K562 (cell line): ENCODE measurements around the gene CDH8. TPM values are rescaled to one million over a fixed set of nuclear protein-coding genes. Genes with fewer than 3 reads are reported as not detected.

ENCODE experiments used
- ATAC-seq: fragments of 200-7000 bp; cut with Tn5 transposase; 3 replicates; pipeline ENCODE4 v1.9.1; 2020; ENCODE audit warnings: moderate library complexity
- BruUV-seq: library from RNA; stranded (reverse); fragments of 400-500 nt; replicated peaks from 2 replicates; lab custom pipeline; 2021; lab: Mats Ljungman, UMichigan
- CTCF ChIA-PET: fragments of 300-600 bp; formaldehyde crosslinking; extraction: SDS; loops from one replicate; lab custom pipeline; 2021; ENCODE audit warnings: low intra/inter-chr PET ratio; lab: Yijun Ruan, JAX
- POLR2A ChIA-PET: fragments of 300-600, 350-650 bp; sonication (Branson Sonifier 250); formaldehyde crosslinking; extraction: SDS; loops from one replicate; lab custom pipeline; 2021; ENCODE audit warnings: antibody characterized with exemption, inconsistent platforms; lab: Yijun Ruan, JAX
- DNase-seq, 4 experiments: peaks; one replicate each; pipeline versions ENCODE4 v3.0.0 to v3.0.0-alpha.2; 2011 to 2018; ENCODE audit warnings: low spot score in 3 of 4, mixed read lengths in 3 of 4; ENCODE audit errors: extremely low read depth in 1 of 4
- FAIRE-seq: peaks from 2 replicates; lab custom pipeline; 2011; peaks lifted over from hg19 to GRCh38; lab: Jason Lieb, UNC
- H2AFZ ChIP-seq: 2 replicates; pipeline ENCODE4 v1.6.0; 2011; ENCODE audit warnings: low read depth, low read length, control low read depth, inconsistent platforms
- H3K27ac ChIP-seq: fragments of 200-600 bp; 3 replicates; pipeline ENCODE4 v1.8.0; 2011; ENCODE audit warnings: low read depth, mild to moderate bottlenecking, control low read depth, inconsistent platforms, low read length, moderate library complexity, mixed read lengths; ENCODE audit errors: extremely low read depth
- H3K27me3 ChIP-seq, 2 experiments: fragments of 300-600 bp in 1 of 2; 2 replicates in 1 of 2; 3 replicates in 1 of 2; pipeline versions ENCODE4 v1.6.0 to v1.8.0; 2011; ENCODE audit warnings: inconsistent platforms in 2 of 2, low read length in 2 of 2, mild to moderate bottlenecking in 1 of 2, mixed read lengths in 1 of 2, moderate library complexity in 1 of 2; ENCODE audit not compliant: control insufficient read depth in 2 of 2, insufficient read depth in 2 of 2
- H3K36me3 ChIP-seq: fragments of 300-600 bp; 3 replicates; pipeline ENCODE4 v1.8.0; 2011; ENCODE audit warnings: mild to moderate bottlenecking, low read length, inconsistent platforms; ENCODE audit not compliant: control insufficient read depth, insufficient read depth
- H3K4me1 ChIP-seq, 2 experiments: fragments of 200-600 bp in 1 of 2; replicated peaks in 1 of 2; 2 replicates in 1 of 2; 3 replicates in 1 of 2; pipeline versions ENCODE4 v1.5.1 to v1.8.0; 2011; ENCODE audit warnings: inconsistent platforms in 2 of 2, low read length in 2 of 2, mild to moderate bottlenecking in 1 of 2, mixed read lengths in 1 of 2, moderate library complexity in 1 of 2; ENCODE audit not compliant: control insufficient read depth in 2 of 2, insufficient read depth in 2 of 2
- H3K4me2 ChIP-seq: 2 replicates; pipeline ENCODE4 v1.6.1; 2011; ENCODE audit warnings: low read length, control low read depth, inconsistent platforms, mixed read lengths; ENCODE audit not compliant: insufficient read depth
- H3K4me3 ChIP-seq: fragments of 200-600 bp; sonication (generic), shearing (Covaris generic); 2 replicates; pipeline ENCODE4 v1.5.1; 2016; ENCODE audit warnings: control low read depth, inconsistent platforms
- H3K79me2 ChIP-seq: fragments of 200-600 bp; 3 replicates; pipeline ENCODE4 v1.8.0; 2011; ENCODE audit warnings: low read length, inconsistent platforms; ENCODE audit not compliant: control insufficient read depth, insufficient read depth
- H3K9ac ChIP-seq, 2 experiments: 2 replicates each; pipeline versions ENCODE4 v1.6.0 to v1.6.1; 2011; ENCODE audit warnings: low read depth in 2 of 2, low read length in 2 of 2, control low read depth in 1 of 2, inconsistent platforms in 1 of 2, mild to moderate bottlenecking in 1 of 2, mixed read lengths in 1 of 2; ENCODE audit not compliant: insufficient read depth in 1 of 2
- H3K9me1 ChIP-seq: one replicate; pipeline ENCODE4 v1.6.0; 2011; ENCODE audit warnings: inconsistent platforms, mild to moderate bottlenecking, low read length, moderate library complexity; ENCODE audit not compliant: control insufficient read depth, insufficient read depth
- H3K9me3 ChIP-seq: replicated peaks from 2 replicates; pipeline ENCODE4 v1.5.1; 2011; ENCODE audit warnings: low read depth, low read length, inconsistent platforms; ENCODE audit not compliant: control insufficient read depth, insufficient read depth
- H4K20me1 ChIP-seq: replicated peaks from 2 replicates; pipeline ENCODE4 v1.6.1; 2011; ENCODE audit warnings: low read length, inconsistent platforms, mixed read lengths; ENCODE audit not compliant: control insufficient read depth, insufficient read depth
- BDP1 ChIP-seq: IDR thresholded peaks from 3 replicates; pipeline ENCODE4 v1.6.1; 2011; ENCODE audit not compliant: insufficient read length, insufficient read depth
- CHCHD3 ChIP-seq: fragments of 250-450 bp; sonication (Bioruptor Pico); IDR thresholded peaks from 2 replicates; pipeline ENCODE4 v2.1.2; 2022; ENCODE audit warnings: mild to moderate bottlenecking
- DIDO1 ChIP-seq: fragments of 450-650 bp; IDR thresholded peaks from 2 replicates; pipeline ENCODE4 v1.6.1; 2016; ENCODE audit warnings: low read depth, missing biosample characterization, missing genetic modification characterization
- DMBX1 ChIP-seq: fragments of 250-450 bp; sonication (Bioruptor Pico); IDR thresholded peaks from 2 replicates; pipeline ENCODE4 v1.8.0; 2022; ENCODE audit warnings: inconsistent platforms, mild to moderate bottlenecking, moderate library complexity, borderline replicate concordance
- FOSL1 ChIP-seq: fragments of 200-800 bp; sonication (Bioruptor generic); conservative IDR thresholded peaks from 2 replicates; pipeline ENCODE4 v1.6.1; 2016; ENCODE audit warnings: missing genetic modification characterization, missing compliant biosample characterization
- HMG20A ChIP-seq: fragments of 450-650 bp; formaldehyde crosslinking; conservative IDR thresholded peaks from 2 replicates; pipeline ENCODE4 v1.4.0; 2020; ENCODE audit warnings: mild to moderate bottlenecking, mixed read lengths
- RBFOX2 ChIP-seq: fragments of 200-400 bp; formaldehyde crosslinking; IDR thresholded peaks from 2 replicates; pipeline ENCODE4 v1.6.1; 2017; ENCODE audit warnings: low read depth, mild to moderate bottlenecking, low read length, moderate library complexity
- U2AF2 ChIP-seq: fragments of 200-400 bp; formaldehyde crosslinking; optimal IDR thresholded peaks from 2 replicates; pipeline ENCODE3; 2017; ENCODE audit warnings: low read depth, mild to moderate bottlenecking, low read length
- ZNF212 ChIP-seq: fragments of 450-650 bp; formaldehyde crosslinking; IDR thresholded peaks from 2 replicates; pipeline ENCODE4 v1.4.0; 2020; ENCODE audit warnings: mild to moderate bottlenecking
- ZNF239 ChIP-seq: fragments of 250-450 bp; sonication (Bioruptor Pico); IDR thresholded peaks from 2 replicates; pipeline ENCODE4 v1.4.0; 2020; ENCODE audit warnings: mild to moderate bottlenecking
- ZNF311 ChIP-seq: fragments of 250-450 bp; sonication (Bioruptor Pico); IDR thresholded peaks from 2 replicates; pipeline ENCODE4 v1.4.0; 2020; ENCODE audit warnings: mild to moderate bottlenecking, moderate library complexity
- WGBS: fragments of 100-300 bp; shearing (Covaris generic); methylation state at CpG from one replicate; pipeline ENCODE4 v1.1.6; 2016; ENCODE audit warnings: low coverage, mixed read lengths; ENCODE audit not compliant: insufficient coverage; ENCODE audit errors: missing lambda C conversion rate; 5-methylcytosine and 5-hydroxymethylcytosine counted together
- in situ Hi-C: fragments of 300-500 bp; cut with MboI; formaldehyde crosslinking; loops from 4 replicates; pipeline ENCODE4 v1.15.0; 2018; ENCODE audit warnings: inconsistent platforms, mixed read lengths
- intact Hi-C: fragments of 100-400 bp; cut with micrococcal nuclease; formaldehyde crosslinking; loops from 2 replicates; pipeline ENCODE4 v1.14.2; 2022
- polyA plus RNA-seq, 8 experiments: library from polyadenylated mRNA; depleted of rRNA in 4 of 8; stranded (reverse) in 5 of 8; unstranded in 3 of 8; fragments of >200 nt; fragmentation: Nextera tagmentation in 2 of 8; fragmentation: Illumina TruSeq in 1 of 8; extraction: Ambion mirVana in 2 of 8; extraction: Trizol in 1 of 8; gene quantifications; 2 replicates each; pipeline versions ENCODE4 v1.2.1 to v1.2.3, GENCODE V29; 2011 to 2014; ENCODE audit warnings: inconsistent platforms in 1 of 8, missing spikeins in 1 of 8
- total RNA-seq, 7 experiments: library from RNA; depleted of rRNA in 6 of 7; stranded (reverse); fragments of >200 nt in 6 of 7; fragmentation: Illumina TruSeq in 2 of 7; extraction: Trizol in 2 of 7; gene quantifications; 2 replicates each; pipeline versions ENCODE4 v1.2.1 to v1.2.3, GENCODE V29; 2011 to 2021; ENCODE audit warnings: low replicate concordance in 1 of 7
- TF ChIP-seq, protein P1 (sequence below): fragments of 450-650 bp; IDR thresholded peaks from 2 replicates; pipeline ENCODE4 v1.6.1; 2016; ENCODE audit warnings: borderline replicate concordance
- TF ChIP-seq, protein P2 (sequence below): fragments of 250-450 bp; sonication (Bioruptor Pico); IDR thresholded peaks from 2 replicates; pipeline ENCODE4 v1.8.0; 2022; ENCODE audit warnings: inconsistent platforms
- TF ChIP-seq, protein P3 (sequence below): IDR thresholded peaks from 2 replicates; pipeline ENCODE4 v1.6.1; 2011; ENCODE audit not compliant: insufficient read length; ENCODE audit errors: extremely low read depth

Gene CDH8
- total and polyA plus RNA-seq, 9 of the 15 experiments (the other 6 are each of a cell fraction or from before 2014, with no cell fraction given), result 0.22 to 1.4 (median 0.42) TPM; not detected in 4

DNA sequence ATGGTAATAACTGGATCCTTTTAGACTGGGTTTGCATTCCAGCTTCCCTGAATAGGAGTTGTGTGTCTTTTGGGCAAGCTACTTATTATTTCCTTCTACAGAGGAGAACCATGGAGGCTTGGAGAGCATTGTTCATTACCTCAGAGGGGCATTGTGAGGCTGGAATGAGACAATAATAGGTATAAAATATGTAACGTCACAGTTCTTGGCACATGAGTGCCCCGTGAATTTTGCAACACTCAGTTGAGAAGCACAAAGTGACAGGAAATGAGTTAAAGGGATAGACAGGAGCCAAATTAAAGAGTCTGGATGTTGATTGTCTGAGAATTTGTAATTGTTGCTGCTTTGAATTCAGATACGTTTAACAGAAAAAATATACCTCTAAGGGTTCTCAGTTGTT lies 92.2 kb downstream of the CDH8 start (continued):
- no peak for TF ChIP-seq ZNF212 (CRISPR knock-in tag)
- TF ChIP-seq ZNF311, result no peak

DNA sequence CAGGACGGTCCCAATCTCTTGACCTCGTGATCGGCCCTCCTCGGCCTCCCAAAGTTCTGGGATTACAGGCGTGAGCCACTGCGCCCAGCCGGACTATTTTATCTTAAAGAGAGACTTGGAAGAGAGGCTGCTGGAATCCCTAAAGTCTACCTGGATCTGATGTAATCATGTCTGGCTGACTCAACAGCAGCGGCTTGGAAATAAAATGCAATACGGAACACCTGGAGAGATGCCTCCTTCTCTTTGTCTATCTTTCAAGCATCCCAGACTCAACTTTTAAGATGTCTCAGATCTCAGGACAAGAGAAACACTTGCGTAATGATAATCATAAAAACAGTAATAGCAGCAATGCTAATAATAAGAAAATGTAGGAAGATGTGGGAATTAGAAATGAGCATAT lies 95.6 kb downstream of the CDH8 start:
- no TSS peak for BruUV-seq
- DNase-seq, result no peak
- Histone ChIP-seq H2AFZ (no peak overlapping the region), H3K27me3 (no peaks in the 10 kb centered on the region), H3K4me2 (no peak overlapping the region), H4K20me1 (no peaks in the 10 kb centered on the region), H3K79me2 (no peaks in the 10 kb centered on the region), H3K9me3 (no peaks in the 10 kb centered on the region; the same call in 1 of the 2 replicates), H3K36me3 (no peaks in the 10 kb centered on the region), H3K4me1 (no peaks in the 10 kb centered on the region), H3K4me3 (no peak overlapping the region), H3K9ac (no peak overlapping the region), H3K27ac (no peak overlapping the region), H3K9me1 (no peaks in the 10 kb centered on the region)
- CTCF ChIA-PET, result no interaction called here
- FAIRE-seq, result no peak
- POLR2A ChIA-PET, result no interaction called here
- ATAC-seq, result no peak
- under 1% methylated on average over 10 of the region's 10 CpGs for WGBS
- intact Hi-C loops, result no loop called here
- in situ Hi-C loops, result no loop called here
- TF ChIP-seq RBFOX2 (no peak), FOSL1 (tag) (no peak), ZNF239 (no peak), U2AF2 (no peak), DMBX1 (CRISPR knock-in tag) (no peak), DIDO1 (tag) (no peak), CHCHD3 (CRISPR knock-in tag) (no peak), BDP1 (no peak), HMG20A (CRISPR knock-in tag) (no peak)
- TF ChIP-seq, protein P1, sequence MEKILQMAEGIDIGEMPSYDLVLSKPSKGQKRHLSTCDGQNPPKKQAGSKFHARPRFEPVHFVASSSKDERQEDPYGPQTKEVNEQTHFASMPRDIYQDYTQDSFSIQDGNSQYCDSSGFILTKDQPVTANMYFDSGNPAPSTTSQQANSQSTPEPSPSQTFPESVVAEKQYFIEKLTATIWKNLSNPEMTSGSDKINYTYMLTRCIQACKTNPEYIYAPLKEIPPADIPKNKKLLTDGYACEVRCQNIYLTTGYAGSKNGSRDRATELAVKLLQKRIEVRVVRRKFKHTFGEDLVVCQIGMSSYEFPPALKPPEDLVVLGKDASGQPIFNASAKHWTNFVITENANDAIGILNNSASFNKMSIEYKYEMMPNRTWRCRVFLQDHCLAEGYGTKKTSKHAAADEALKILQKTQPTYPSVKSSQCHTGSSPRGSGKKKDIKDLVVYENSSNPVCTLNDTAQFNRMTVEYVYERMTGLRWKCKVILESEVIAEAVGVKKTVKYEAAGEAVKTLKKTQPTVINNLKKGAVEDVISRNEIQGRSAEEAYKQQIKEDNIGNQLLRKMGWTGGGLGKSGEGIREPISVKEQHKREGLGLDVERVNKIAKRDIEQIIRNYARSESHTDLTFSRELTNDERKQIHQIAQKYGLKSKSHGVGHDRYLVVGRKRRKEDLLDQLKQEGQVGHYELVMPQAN, result no peak
- TF ChIP-seq, protein P2, sequence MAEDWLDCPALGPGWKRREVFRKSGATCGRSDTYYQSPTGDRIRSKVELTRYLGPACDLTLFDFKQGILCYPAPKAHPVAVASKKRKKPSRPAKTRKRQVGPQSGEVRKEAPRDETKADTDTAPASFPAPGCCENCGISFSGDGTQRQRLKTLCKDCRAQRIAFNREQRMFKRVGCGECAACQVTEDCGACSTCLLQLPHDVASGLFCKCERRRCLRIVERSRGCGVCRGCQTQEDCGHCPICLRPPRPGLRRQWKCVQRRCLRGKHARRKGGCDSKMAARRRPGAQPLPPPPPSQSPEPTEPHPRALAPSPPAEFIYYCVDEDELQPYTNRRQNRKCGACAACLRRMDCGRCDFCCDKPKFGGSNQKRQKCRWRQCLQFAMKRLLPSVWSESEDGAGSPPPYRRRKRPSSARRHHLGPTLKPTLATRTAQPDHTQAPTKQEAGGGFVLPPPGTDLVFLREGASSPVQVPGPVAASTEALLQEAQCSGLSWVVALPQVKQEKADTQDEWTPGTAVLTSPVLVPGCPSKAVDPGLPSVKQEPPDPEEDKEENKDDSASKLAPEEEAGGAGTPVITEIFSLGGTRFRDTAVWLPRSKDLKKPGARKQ (CRISPR knock-in tag), result no peak
- TF ChIP-seq, protein P3, sequence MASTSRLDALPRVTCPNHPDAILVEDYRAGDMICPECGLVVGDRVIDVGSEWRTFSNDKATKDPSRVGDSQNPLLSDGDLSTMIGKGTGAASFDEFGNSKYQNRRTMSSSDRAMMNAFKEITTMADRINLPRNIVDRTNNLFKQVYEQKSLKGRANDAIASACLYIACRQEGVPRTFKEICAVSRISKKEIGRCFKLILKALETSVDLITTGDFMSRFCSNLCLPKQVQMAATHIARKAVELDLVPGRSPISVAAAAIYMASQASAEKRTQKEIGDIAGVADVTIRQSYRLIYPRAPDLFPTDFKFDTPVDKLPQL, result no peak
